ENCODE data around the gene PPM1G. TPM values are rescaled to one million over a fixed set of nuclear protein-coding genes. Genes with fewer than 3 reads are reported as not detected.

Gene PPM1G
- total RNA-seq, 2 donors from 2014 or later, result 50.2 to 50.4 TPM

GRCh38 chr2:27380626-27381545 is 28.5 kb downstream of the PPM1G start, which contains the start of gene ZNF513:
Gene ZNF513, minus strand, starts transcription at chr2:27380734. Its CDS starts 208 bp downstream, at chr2:27380526.
- Histone ChIP-seq H3K4me1 (ENCODE audit: control insufficient read depth in 1 of 2, low read depth in 2 of 2) (peaks cover 11 to 15% of the 10 kb centered on the region in 2 donors), H3K36me3 (peaks cover 46% of the 10 kb centered on the region), H3K27me3 (replicated peaks; ENCODE audit: insufficient read depth) (no peaks in the 10 kb centered on the region), H3K9me3 (no peaks in the 10 kb centered on the region), H3K4me3 (peak within 1 kb of the TSS; percentile 72), H3K27ac (peak within 1 kb of the TSS; percentile 77 to 90)
- ATAC-seq (ENCODE audit: insufficient number of reproducible peaks, low FRiP score, low read depth) (peak; percentile 94), DNase-seq (ENCODE audit: low spot score) (peak; percentile 91)
- no peak for TF ChIP-seq CTCF (IDR thresholded peaks at IDR 0.05)

GRCh38 chr2:27379836-27380625 is 29.4 kb downstream of the PPM1G start:
- Histone ChIP-seq H3K36me3 (peaks cover 48% of the 10 kb centered on the region), H3K4me1 (ENCODE audit: control insufficient read depth in 1 of 2, low read depth in 2 of 2) (peaks cover 11 to 15% of the 10 kb centered on the region in 2 donors), H3K27me3 (replicated peaks; ENCODE audit: insufficient read depth) (no peaks in the 10 kb centered on the region), H3K4me3 (peak overlapping the region; percentile 72), H3K9me3 (no peaks in the 10 kb centered on the region), H3K27ac (peak overlapping the region; percentile 77 to 90)
- ATAC-seq (ENCODE audit: insufficient number of reproducible peaks, low FRiP score, low read depth) (peak; percentile 44), DNase-seq (ENCODE audit: low spot score) (peak; percentile 53)
- no peak for TF ChIP-seq CTCF (IDR thresholded peaks at IDR 0.05)

GRCh38 chr2:27379383-27379835 is 30.0 kb downstream of the PPM1G start:
- ATAC-seq (ENCODE audit: insufficient number of reproducible peaks, low FRiP score, low read depth), result no peak
- Histone ChIP-seq H3K27me3 (replicated peaks; ENCODE audit: insufficient read depth) (no peaks in the 10 kb centered on the region), H3K36me3 (peaks cover 48% of the 10 kb centered on the region), H3K27ac (peak overlapping the region; percentile 77 to 90), H3K9me3 (no peaks in the 10 kb centered on the region), H3K4me3 (peak overlapping the region; percentile 72), H3K4me1 (ENCODE audit: control insufficient read depth in 1 of 2, low read depth in 2 of 2) (peaks cover 11 to 15% of the 10 kb centered on the region in 2 donors)
- no peak for DNase-seq (ENCODE audit: low spot score)
- no peak for TF ChIP-seq CTCF (IDR thresholded peaks at IDR 0.05)

- peaks cover 48% of the 10 kb centered on the region for H3K36me3 ChIP-seq
Observed at GRCh38 chr2:27378809-27379290, 30.5 kb downstream of the PPM1G start.

More at GRCh38 chr2:27378809-27379290, 30.5 kb downstream of the PPM1G start:
- Histone ChIP-seq H3K27me3 (replicated peaks; ENCODE audit: insufficient read depth) (no peaks in the 10 kb centered on the region), H3K27ac (no peak overlapping the region), H3K4me3 (no peak overlapping the region), H3K4me1 (ENCODE audit: control insufficient read depth in 1 of 2, low read depth in 2 of 2) (peaks cover 11 to 15% of the 10 kb centered on the region in 2 donors), H3K9me3 (no peaks in the 10 kb centered on the region)
- ATAC-seq (ENCODE audit: insufficient number of reproducible peaks, low FRiP score, low read depth), result no peak
- no peak for DNase-seq (ENCODE audit: low spot score)
- TF ChIP-seq CTCF (IDR thresholded peaks at IDR 0.05), result no peak
